MM.1S (cell line): ENCODE data around the gene SLC35F3.

Experiments
- CTCF ChIP-seq: fragments of 300-600 bp; sonication (generic); IDR thresholded peaks from 2 replicates; pipeline ENCODE4 v1.5.1; 2016; ENCODE audit warnings: antibody characterized with exemption, low read length, mixed read lengths
- EZH2 ChIP-seq: fragments of 300-600 bp; sonication (generic); optimal IDR thresholded peaks from 2 replicates; pipeline ENCODE3; 2017; ENCODE audit warnings: low read depth, mild to moderate bottlenecking, antibody characterized with exemption, low read length, mixed read lengths

DNA sequence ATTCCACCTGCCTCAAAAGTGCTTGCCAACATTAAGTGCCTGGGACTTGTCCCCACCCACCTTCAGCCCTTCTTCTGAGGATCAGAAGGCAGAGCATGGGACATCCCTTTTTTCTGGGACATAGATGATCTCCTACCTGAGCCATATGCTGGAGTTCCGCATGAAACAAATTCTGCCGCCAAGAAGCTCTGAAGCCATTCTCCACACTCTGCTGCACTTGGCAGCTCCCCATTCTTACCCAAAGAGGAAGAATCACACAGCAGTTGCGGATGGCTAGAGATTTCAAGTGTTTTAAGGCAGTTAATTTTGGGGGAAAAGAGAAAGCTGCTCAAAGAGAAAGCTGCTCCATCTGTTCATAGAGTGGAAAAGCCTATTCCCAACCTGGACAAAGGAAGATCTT, 271.5 kb downstream of the SLC35F3 start:
- TF ChIP-seq CTCF: no peak
- no peak for TF ChIP-seq EZH2
